Erythroblast (primary cell): ENCODE data around the gene THADA.
"Not testable (repeated sequence)": the region's sequence is repeated elsewhere in the genome, so short reads cannot be mapped to it uniquely, and the experiment has no call there.

Experiments
- GATA1 ChIP-seq: IDR thresholded peaks from 2 replicates; pipeline ENCODE4 v1.6.1; 2011; ENCODE audit warnings: low read depth, mild to moderate bottlenecking, control low read depth, low read length, moderate library complexity
- POLR2A ChIP-seq: IDR thresholded peaks from 2 replicates; pipeline ENCODE4 v1.6.1; 2011; ENCODE audit warnings: mild to moderate bottlenecking, low read length

DNA sequence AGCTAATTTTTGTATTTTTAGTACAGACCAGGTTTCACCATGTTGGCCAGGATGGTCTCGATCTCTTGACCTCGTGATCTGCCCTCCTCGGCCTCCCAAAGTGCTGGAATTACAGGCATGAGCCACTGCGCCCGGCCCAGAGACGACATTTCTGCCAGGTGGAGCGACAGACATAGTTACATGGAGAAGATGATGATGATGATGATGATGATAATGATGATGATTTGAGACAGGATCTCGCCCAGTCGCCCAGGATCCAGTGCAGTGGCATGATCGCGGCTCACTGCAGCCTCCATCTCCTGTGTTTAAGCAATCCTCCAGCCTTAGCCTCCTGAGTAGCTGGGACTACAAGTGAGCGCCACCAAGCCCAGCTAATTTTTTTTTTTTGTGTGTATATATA lies 40.3 kb upstream of the THADA start:
- TF ChIP-seq POLR2A, GATA1: not testable (repeated sequence)
